ENCODE data around the gene SEMA4B. TPM values are rescaled to one million over a fixed set of nuclear protein-coding genes. Genes with fewer than 3 reads are reported as not detected.

SEMA4B gene
- total and polyA plus RNA-seq, 9 of the 15 experiments (the other 6 are each of a cell fraction or from before 2014, with no cell fraction given): 1.3 to 33.6 (median 11.0) TPM

DNA sequence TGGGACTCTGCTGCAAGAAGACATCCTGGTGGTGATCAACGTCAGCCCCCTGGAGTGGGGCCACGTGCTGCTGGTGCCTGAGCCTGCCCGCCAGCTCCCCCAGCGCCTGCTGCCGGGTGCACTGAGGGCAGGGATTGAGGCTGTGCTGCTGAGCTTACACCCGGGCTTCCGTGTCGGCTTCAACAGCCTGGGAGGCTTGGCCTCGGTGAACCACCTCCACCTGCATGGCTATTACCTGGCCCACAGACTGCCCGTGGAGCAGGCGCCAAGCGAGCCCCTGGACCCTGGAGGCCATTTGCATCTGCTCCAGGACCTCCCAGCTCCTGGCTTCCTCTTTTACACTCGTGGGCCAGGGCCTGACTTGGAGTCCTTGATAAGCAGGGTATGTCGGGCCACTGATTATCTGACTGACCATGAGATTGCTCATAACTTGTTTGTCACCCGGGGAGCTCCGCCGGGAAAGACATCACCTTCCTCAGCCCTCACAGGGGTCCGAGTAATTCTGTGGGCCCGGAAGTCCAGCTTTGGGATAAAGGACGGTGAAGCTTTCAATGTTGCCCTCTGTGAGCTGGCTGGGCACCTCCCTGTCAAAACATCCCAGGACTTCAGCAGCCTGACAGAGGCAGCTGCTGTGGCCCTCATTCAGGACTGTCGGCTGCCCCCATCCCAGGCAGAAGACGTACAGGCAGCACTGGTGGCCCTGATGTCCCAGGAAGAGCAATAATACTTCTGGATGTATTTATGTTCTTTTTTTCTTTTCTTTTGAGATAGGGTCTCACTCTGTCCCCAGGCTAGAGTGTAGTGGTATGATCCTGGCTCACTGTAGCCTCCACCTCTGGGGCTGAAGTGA lies 40.4 kb downstream of the SEMA4B start (continued):
- TF ChIP-seq, protein P1, sequence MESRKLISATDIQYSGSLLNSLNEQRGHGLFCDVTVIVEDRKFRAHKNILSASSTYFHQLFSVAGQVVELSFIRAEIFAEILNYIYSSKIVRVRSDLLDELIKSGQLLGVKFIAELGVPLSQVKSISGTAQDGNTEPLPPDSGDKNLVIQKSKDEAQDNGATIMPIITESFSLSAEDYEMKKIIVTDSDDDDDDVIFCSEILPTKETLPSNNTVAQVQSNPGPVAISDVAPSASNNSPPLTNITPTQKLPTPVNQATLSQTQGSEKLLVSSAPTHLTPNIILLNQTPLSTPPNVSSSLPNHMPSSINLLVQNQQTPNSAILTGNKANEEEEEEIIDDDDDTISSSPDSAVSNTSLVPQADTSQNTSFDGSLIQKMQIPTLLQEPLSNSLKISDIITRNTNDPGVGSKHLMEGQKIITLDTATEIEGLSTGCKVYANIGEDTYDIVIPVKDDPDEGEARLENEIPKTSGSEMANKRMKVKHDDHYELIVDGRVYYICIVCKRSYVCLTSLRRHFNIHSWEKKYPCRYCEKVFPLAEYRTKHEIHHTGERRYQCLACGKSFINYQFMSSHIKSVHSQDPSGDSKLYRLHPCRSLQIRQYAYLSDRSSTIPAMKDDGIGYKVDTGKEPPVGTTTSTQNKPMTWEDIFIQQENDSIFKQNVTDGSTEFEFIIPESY (CRISPR knock-in tag; IDR thresholded peaks at IDR 0.05): peak; percentile 93
- peak; percentile 55; the same call in 1 of the 2 replicates for TF ChIP-seq CXXC5 (CRISPR knock-in tag; IDR thresholded peaks at IDR 0.05)
- TF ChIP-seq, protein P2, sequence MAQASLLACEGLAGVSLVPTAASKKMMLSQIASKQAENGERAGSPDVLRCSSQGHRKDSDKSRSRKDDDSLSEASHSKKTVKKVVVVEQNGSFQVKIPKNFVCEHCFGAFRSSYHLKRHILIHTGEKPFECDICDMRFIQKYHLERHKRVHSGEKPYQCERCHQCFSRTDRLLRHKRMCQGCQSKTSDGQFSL (CRISPR knock-in tag; IDR thresholded peaks at IDR 0.05): peak; percentile 54; the same call in 1 of the 2 replicates
- TF ChIP-seq, protein P2 (tag; IDR thresholded peaks at IDR 0.05): no peak
- peak in 1 of 2 experiments; percentile 59; a peak in 1 of 4 replicates for TF ChIP-seq TBL1XR1 (IDR thresholded peaks at IDR 0.05; ENCODE audit: low read length in 2 of 2)
- peak; percentile 48; the same call in 1 of the 2 replicates for TF ChIP-seq GABPB1 (CRISPR knock-in tag; IDR thresholded peaks at IDR 0.05)
- TF ChIP-seq EP300 (IDR thresholded peaks at IDR 0.05; ENCODE audit: low read length): peak; percentile 45
- TF ChIP-seq MYBL2 (IDR thresholded peaks at IDR 0.05; ENCODE audit: low read depth): no peak
- TF ChIP-seq MYBL2 (CRISPR knock-in tag; IDR thresholded peaks at IDR 0.05; ENCODE audit: borderline replicate concordance): no peak
- peak; percentile 29; the same call in 1 of the 2 replicates for TF ChIP-seq MTA2 (IDR thresholded peaks at IDR 0.05; ENCODE audit: low read depth)
- TF ChIP-seq, protein P3, sequence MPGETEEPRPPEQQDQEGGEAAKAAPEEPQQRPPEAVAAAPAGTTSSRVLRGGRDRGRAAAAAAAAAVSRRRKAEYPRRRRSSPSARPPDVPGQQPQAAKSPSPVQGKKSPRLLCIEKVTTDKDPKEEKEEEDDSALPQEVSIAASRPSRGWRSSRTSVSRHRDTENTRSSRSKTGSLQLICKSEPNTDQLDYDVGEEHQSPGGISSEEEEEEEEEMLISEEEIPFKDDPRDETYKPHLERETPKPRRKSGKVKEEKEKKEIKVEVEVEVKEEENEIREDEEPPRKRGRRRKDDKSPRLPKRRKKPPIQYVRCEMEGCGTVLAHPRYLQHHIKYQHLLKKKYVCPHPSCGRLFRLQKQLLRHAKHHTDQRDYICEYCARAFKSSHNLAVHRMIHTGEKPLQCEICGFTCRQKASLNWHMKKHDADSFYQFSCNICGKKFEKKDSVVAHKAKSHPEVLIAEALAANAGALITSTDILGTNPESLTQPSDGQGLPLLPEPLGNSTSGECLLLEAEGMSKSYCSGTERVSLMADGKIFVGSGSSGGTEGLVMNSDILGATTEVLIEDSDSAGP (CRISPR knock-in tag; IDR thresholded peaks at IDR 0.05): 0 out of 2 replicates have a peak, but pooled peaks have one; percentile 33
- TF ChIP-seq SOX6 (IDR thresholded peaks at IDR 0.05): peak; percentile 37; the same call in 1 of the 2 replicates
- TF ChIP-seq DNMT1 (IDR thresholded peaks at IDR 0.05): no peak
- TF ChIP-seq STAG1 (CRISPR knock-in tag; IDR thresholded peaks at IDR 0.05; ENCODE audit: borderline replicate concordance): no peak
- TF ChIP-seq ZNF197 (CRISPR knock-in tag; IDR thresholded peaks at IDR 0.05; ENCODE audit: low read depth): no peak
- TF ChIP-seq BDP1 (IDR thresholded peaks at IDR 0.05; ENCODE audit: insufficient read depth, insufficient read length): no peak
- no peak for TF ChIP-seq STAT5A (IDR thresholded peaks at IDR 0.05; ENCODE audit: borderline replicate concordance, low read length)
- TF ChIP-seq MBD2 (IDR thresholded peaks at IDR 0.05; ENCODE audit: borderline replicate concordance, low read depth): peak; percentile 35; the same call in 1 of the 2 replicates
- no peak for TF ChIP-seq PHB (CRISPR knock-in tag; IDR thresholded peaks at IDR 0.05)
- peak; percentile 57; the same call in 1 of the 2 replicates for TF ChIP-seq JUND (IDR thresholded peaks at IDR 0.05; ENCODE audit: borderline replicate concordance, low read depth, low read length)
- peak; percentile 43; the same call in 1 of the 3 replicates for TF ChIP-seq JUND (tag; IDR thresholded peaks at IDR 0.05; ENCODE audit: borderline replicate concordance, low read depth, low read length)
- peak; percentile 37; the same call in 1 of the 2 replicates for TF ChIP-seq CC2D1A (IDR thresholded peaks at IDR 0.05)
- TF ChIP-seq, protein P4, sequence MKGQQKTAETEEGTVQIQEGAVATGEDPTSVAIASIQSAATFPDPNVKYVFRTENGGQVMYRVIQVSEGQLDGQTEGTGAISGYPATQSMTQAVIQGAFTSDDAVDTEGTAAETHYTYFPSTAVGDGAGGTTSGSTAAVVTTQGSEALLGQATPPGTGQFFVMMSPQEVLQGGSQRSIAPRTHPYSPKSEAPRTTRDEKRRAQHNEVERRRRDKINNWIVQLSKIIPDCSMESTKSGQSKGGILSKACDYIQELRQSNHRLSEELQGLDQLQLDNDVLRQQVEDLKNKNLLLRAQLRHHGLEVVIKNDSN (CRISPR knock-in tag; IDR thresholded peaks at IDR 0.05): peak; percentile 78
- TF ChIP-seq ZFX (CRISPR knock-in tag; IDR thresholded peaks at IDR 0.05): peak; percentile 84
